CD4-positive, alpha-beta T cell treated with Interleukin-15 for 4 hours (primary cell): ENCODE measurements around the gene RNF213.
A peak's percentile ranks its signal among the peaks of the same experiment; 100 is the strongest.

Experiments
- DNase-seq: peaks from one replicate; pipeline ENCODE4 v3.0.0-alpha.2; 2020; ENCODE audit warnings: low spot score

The RNF213 gene

DNA sequence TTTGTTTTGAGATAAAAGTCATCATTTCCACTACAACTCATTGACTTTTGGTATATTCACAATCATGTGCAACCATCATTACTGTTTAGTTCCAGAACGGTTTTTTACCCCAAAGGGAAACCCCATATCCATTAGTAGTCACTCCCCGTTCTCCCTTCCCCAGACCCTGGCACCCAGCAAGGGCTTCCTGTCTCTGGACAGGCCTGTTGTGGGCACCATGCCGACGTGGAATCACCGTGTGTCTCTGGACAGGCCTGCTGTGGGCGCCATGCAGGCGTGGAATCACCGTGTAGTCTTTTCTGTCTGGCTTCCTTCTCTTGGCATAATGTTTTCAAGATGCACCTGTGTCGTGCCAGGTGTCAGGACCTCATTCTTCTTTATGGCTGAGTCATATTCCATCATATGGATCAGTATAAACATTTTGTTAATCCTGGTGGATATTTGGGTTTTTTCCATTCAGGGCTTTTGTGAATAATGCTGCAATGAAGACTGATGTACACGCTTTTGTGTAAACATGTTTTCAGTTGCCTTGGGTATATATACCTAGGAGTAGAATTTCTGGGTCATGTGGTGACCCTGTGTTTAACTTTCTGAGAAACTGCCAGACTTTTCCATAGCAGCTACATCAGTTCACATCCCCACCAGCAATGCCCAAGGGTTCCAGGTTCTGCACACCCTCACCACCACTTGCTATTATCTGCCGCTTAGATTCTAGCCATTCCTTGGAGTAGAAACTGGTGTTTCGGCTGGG, 173.4 kb downstream of the RNF213 start:
- DNase-seq = no peak

- DNase-seq = no peak
These were observed 176.9 kb downstream of the RNF213 start for GRCh38 chr17:80437532-80437931.

DNA sequence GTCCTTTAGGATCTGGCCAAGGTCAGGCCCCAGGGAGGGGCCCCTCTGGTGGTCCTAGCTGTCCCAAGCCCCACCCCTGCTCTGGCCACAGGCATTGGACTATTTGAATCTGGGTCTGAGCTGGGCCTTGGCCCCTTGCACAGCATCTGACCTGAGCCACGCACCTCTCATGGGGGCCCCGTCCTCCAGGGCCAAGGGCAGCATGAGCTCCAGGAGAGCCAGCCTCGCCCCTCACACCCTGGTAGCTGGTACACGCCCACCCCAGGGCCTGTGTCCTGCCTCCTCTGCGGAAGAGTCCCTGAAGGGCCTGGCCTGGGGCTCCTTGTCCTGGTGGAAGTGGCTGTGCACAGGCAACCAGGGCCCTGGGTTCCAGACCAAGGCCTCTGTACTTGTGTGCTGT, 178.2 kb downstream of the RNF213 start:
- DNase-seq = no peak

DNA sequence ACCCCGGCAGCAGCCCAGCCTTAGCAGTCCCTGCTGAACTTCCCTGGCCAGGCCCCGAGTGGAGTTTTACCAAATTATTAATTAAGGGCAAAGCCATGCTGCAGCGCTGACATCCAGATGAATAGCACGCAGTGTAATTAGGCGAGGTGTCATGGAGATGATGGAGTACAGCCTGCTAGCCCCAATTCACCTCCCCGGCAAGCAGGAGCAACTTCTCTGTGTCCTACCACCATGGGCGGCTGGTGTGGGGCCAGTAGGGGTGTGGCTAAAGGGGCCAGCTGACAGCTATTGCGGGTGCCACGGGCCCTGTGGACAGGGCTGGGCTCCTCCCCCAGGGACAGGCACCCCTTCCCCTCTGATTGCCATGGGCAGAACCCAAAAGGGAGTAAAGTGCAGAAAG, 178.8 kb downstream of the RNF213 start:
- no peak for DNase-seq

- peak; percentile 28 for DNase-seq
These were observed 180.5 kb downstream of the RNF213 start for GRCh38 chr17:80441133-80441578.

DNA sequence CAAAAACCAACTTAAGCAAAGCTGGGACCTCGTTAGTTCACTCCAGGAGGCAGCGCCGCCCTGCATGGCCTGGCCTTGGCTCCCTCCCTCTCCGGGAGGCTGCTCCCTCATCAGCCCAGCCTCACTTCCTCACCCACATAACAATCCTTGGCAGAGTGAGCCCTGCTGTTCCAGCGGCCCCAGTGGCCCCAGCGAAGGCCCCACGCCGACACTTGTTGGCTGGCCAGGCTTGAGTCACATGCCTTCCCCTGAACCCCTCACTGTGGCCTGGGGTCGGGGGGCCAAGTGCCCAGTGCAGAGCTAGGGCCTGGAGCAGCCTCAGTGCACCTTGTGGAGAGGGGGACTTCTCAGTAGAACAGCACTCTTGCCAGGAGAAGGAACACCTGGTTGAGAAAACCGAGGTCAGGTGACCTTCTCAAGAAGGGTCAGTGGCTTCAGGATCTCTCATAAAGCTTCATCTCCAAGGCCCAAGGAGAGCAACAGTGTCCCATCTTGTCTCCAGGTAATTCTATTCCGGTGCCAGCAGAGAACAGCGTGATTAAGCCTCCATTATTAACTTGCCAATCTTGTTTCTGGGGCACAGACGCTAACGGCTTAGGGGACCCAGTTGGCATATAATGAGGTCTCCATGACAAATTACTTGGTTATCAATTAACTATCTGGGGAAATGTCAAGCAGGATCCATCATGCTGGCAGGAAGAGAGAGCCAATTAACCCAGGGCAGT, 181.1 kb downstream of the RNF213 start:
- no peak for DNase-seq

DNA sequence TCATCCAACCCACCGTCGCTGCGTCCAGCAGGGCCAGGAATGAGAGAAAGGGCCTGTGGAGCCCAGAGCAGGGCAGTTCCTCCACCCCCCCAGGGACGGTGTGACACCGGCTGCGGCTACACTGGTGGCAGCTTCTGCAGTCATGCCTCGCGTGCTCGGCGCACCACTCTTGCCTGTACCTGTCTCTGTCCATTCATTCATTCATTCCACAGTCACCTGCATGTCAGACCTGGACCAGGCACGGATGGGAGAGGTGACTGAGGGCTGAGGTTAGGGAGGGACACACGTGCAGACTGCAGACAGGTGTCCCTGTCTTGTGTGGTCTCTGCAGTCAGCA, 181.6 kb downstream of the RNF213 start:
- DNase-seq = no peak

DNA sequence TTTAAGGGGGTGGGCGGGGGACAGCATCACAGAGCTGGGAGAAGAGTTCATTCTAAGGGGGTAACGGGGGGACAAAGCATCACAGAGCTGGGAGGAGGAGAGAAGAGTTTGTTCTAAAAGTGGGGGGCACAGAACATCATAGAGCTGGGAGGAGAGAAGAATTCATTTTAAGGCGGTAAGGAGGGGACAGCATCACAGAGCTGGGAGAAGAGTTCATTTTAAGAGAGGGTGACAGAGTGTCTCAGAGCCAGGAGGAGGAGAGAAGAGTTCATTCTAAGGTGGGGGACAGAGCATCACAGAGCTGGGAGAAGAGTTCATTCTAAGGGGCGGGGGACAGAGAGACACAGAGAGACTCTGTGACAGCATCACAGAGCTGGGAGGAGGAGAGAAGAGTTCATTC, 182.1 kb downstream of the RNF213 start:
- DNase-seq = no peak

DNA sequence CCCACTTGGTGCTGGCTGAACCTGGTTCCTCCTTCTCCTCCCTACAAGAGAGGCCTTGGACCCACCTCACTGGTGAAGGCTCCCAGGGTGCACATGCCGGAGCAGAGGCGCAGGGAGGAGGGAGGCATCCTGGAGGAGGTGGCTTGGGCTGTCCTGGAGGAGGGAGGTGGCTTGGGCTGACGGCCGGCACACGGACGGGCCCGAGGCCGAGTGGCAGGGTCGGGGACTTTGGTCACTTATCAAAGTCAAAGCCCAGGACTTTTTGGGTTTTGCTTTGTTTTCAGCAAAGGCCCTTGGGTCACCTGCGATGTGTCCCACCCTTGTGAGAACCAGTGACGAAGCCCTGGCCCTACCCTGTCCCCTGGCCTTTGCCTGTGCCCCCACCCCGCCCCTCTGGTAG, 182.8 kb downstream of the RNF213 start:
- no peak for DNase-seq

DNA sequence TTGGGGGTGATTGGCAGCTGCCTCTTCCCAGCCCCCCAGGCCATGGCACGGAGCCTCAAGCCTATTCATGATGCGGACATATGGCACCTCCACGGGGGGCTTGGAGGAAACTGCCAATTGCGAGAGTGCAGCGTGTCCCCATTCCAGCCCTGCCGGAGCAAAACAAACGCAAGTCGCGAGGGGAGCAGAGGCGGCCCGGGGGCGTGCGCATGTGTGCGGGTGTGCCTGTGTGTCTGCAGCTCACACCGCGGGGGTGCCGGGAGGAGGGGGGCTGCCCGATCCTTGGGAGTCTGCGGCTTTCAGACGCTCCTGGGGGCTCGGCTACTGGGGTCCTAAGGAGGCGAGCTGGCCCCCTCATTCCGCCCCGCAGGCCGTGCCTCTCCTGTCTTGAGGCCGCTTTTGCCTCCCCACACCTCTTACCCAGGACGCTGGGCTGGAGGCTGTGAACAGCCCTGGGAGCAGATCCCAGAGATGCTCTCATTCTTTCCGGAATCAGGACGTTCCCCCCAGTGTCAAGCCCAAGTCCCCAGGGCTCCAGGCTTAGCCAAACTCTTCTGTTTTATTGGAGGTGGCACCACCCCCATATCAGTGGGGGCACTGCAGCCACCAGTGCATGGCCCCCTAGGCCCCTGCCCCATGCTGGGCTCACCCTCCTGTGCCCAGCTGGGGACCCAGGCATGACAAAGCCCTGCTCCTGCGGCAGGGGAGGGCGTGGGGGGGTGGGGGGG, 183.4 kb downstream of the RNF213 start:
- no peak for DNase-seq

DNA sequence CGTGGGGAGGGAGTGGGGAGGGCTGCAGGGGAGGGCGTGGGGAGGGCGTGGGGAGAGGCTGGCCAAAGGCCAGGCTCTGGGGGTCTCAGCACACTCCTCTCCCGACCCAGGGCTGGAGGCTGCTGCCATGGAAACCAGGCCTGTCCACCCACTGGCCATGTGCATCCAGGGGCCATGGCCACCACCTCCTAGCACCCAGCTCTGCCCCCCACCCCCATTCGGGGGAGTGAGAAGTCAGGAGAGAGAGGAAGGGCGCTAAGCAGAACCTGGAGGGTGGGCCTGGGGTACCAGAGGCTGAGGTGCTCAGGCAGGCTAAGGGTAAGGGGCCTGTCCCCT, 184.0 kb downstream of the RNF213 start:
- DNase-seq = no peak

DNA sequence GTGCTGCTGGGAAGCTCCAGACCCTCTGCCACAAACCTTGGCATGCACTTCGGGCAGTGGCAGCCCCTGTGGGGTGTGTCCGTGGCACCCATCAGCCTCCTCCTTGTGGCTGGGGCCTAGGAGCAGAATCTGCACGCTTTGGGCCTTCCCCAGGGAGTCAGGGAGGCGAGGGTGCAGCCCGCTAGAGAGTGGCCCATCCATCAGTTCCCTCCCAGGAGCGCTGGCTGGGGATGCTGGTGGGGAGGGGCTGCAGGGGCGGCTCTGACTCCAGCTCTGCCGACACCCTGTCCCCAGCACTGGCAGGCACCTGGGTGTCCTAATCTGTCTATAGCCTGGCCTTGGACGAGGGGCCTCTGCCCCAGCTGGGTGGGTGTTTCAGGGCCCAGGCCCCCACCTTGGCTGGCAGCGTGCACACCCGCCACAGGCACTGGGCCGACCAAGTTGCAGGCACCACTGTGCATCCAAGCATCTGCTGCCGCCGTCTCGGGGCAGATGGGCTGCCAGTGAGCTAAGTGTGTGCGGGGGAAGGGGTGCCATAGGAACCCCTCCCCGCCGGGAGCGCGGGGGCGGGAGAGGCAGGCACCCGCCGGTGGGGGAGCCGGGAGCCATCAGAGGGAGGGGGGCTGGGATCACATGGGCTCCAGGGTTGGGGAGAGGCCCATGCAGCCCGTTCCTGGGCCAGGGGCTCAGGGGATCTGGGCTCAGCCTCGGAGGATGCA, 184.5 kb downstream of the RNF213 start:
- no peak for DNase-seq

DNA sequence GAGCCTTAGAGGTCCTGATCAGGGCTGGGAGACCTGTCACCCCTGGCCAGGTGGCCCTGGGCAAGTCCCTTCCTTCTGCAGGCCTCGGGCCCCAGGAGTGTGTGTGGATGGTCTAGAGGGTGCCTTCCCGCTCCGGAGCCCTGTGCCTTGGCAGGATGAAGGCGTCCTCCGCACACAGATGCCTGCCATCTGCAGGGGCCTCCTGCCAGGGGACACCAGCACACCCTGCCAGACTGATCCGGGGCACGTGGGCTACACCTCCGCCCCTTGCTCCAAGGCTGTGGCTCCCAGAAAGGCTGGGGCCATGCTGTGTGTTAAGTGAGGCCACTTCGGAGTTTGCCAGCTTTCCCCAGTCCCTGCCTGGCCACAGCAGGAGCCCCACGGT, 185.1 kb downstream of the RNF213 start:
- no peak for DNase-seq

DNA sequence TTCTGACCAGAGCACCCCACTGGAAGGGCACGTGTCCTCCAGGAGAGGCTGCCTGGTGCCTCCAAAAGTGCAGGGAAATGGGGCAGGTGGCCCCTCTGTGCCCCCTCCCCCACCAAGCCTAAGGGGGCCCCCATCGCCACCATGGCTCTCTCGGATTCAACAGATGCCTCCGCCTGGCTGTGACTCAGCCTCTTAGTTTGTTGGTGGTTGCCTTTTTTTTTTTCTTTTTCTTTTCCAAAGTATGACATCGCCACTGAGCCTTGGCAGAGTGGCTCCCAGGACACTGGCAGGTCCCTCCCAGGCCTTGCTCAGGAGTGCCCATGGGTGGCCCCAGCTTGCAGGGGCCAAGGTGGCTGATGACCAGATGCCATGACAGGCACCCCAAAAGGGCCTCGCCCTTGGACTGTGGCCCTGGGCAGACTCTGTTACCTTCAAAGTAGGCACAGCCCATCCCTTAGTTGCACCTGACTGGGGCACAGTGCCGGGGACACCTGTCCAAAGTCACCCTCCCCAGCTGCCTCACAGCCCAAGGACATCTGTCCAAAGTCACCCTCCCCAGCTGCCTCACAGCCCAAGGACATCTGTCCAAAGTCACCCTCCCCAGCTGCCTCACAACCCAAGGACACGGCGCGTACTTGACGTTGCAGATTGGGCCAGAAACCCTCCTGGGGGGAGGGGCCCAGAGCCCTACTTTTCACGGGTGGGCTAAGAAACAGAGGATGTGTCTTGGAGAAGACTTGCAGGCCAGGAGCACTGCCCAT, 186.2 kb downstream of the RNF213 start:
- no peak for DNase-seq

- no peak for DNase-seq
These were observed 187.1 kb downstream of the RNF213 start for GRCh38 chr17:80447790-80448189.
